Liver (tissue), 9 donors: ENCODE data around the gene NCAPD2. TPM values are rescaled to one million over a fixed set of nuclear protein-coding genes. Genes with fewer than 3 reads are reported as not detected.

Experiments
- DNase-seq: peaks from one replicate; pipeline ENCODE4 v3.0.0-alpha.2; 2017; ENCODE audit warnings: low spot score
- H3K27ac ChIP-seq, 2 donors: one replicate each; pipeline ENCODE4 v1.7.0; 2013; ENCODE audit warnings: inconsistent platforms in 2 of 2, low read length in 2 of 2, control low read depth in 1 of 2, low read depth in 1 of 2, mild to moderate bottlenecking in 1 of 2
- H3K27me3 ChIP-seq, 4 donors: one replicate each; pipeline versions ENCODE4 v1.6.1 to v1.7.0; 2013; ENCODE audit warnings: low read length in 3 of 4, inconsistent platforms in 1 of 4, mild to moderate bottlenecking in 1 of 4, moderate library complexity in 1 of 4; ENCODE audit not compliant: control insufficient read depth in 4 of 4, insufficient read depth in 4 of 4
- H3K36me3 ChIP-seq, 4 donors: one replicate each; pipeline versions ENCODE4 v1.6.1 to v1.7.0; 2013; ENCODE audit warnings: low read length in 3 of 4, mild to moderate bottlenecking in 3 of 4, low read depth in 1 of 4, moderate library complexity in 1 of 4; ENCODE audit not compliant: control insufficient read depth in 4 of 4, insufficient read depth in 3 of 4
- H3K4me1 ChIP-seq, 4 donors: one replicate each; pipeline versions ENCODE4 v1.6.1 to v1.7.0; 2013; ENCODE audit warnings: low read length in 3 of 4, mild to moderate bottlenecking in 3 of 4, moderate library complexity in 1 of 4; ENCODE audit not compliant: control insufficient read depth in 4 of 4, insufficient read depth in 4 of 4
- H3K4me3 ChIP-seq, 3 donors: one replicate each; pipeline versions ENCODE4 v1.6.1 to v1.7.0; 2013; ENCODE audit warnings: low read length in 3 of 3, control low read depth in 1 of 3, low read depth in 1 of 3, mild to moderate bottlenecking in 1 of 3
- H3K9ac ChIP-seq, 2 donors: one replicate each; pipeline ENCODE4 v1.7.0; 2013; ENCODE audit warnings: low read length in 2 of 2, mild to moderate bottlenecking in 2 of 2, moderate library complexity in 2 of 2, control low read depth in 1 of 2, low read depth in 1 of 2
- H3K9me3 ChIP-seq, 4 donors: one replicate each; pipeline versions ENCODE4 v1.6.1 to v1.7.0; 2013; ENCODE audit warnings: low read length in 3 of 4; ENCODE audit not compliant: control insufficient read depth in 4 of 4
- ATF3 ChIP-seq: IDR thresholded peaks from 2 replicates; pipeline ENCODE4 v1.6.1; 2016; ENCODE audit warnings: antibody characterized with exemption
- CTCF ChIP-seq: fragments of 150-350 bp; IDR thresholded peaks from 2 replicates; pipeline ENCODE4 v1.5.1; 2017; ENCODE audit warnings: improper control_type of control experiment, low read depth, low read length; ENCODE audit not compliant: missing input control
- EGR1 ChIP-seq, 2 donors: IDR thresholded peaks; 2 replicates each; pipeline ENCODE4 v1.6.1; 2016 to 2018; ENCODE audit warnings: antibody characterized with exemption in 2 of 2, low read depth in 2 of 2
- FOXA1 ChIP-seq: IDR thresholded peaks from 2 replicates; pipeline ENCODE4 v1.6.1; 2016; ENCODE audit warnings: antibody characterized with exemption
- FOXA2 ChIP-seq: IDR thresholded peaks from 2 replicates; pipeline ENCODE4 v1.6.1; 2016; ENCODE audit warnings: antibody characterized with exemption
- HNF4A ChIP-seq, 2 donors: conservative IDR thresholded peaks; 2 replicates each; pipeline ENCODE4 v1.6.1; 2016; ENCODE audit warnings: antibody characterized with exemption in 2 of 2, mild to moderate bottlenecking in 2 of 2
- HNF4G ChIP-seq: IDR thresholded peaks from 2 replicates; pipeline ENCODE4 v1.6.1; 2016; ENCODE audit warnings: antibody characterized with exemption
- MAX ChIP-seq: IDR thresholded peaks from 2 replicates; pipeline ENCODE4 v1.6.1; 2016; ENCODE audit warnings: antibody characterized with exemption
- NR2F2 ChIP-seq: IDR thresholded peaks from 2 replicates; pipeline ENCODE4 v1.6.1; 2016; ENCODE audit warnings: antibody characterized with exemption
- RAD21 ChIP-seq, 2 donors: IDR thresholded peaks; 2 replicates each; pipeline ENCODE4 v1.6.1; 2016; ENCODE audit warnings: antibody characterized with exemption in 2 of 2, mild to moderate bottlenecking in 2 of 2
- RXRA ChIP-seq, 2 donors: IDR thresholded peaks; 2 replicates each; pipeline ENCODE4 v1.6.1; 2017 to 2018; ENCODE audit warnings: antibody characterized with exemption in 2 of 2, mild to moderate bottlenecking in 1 of 2
- SP1 ChIP-seq: IDR thresholded peaks from 2 replicates; pipeline ENCODE4 v1.6.1; 2018; ENCODE audit warnings: antibody characterized with exemption, mild to moderate bottlenecking
- TAF1 ChIP-seq: conservative IDR thresholded peaks from 2 replicates; pipeline ENCODE4 v1.6.1; 2016; ENCODE audit warnings: antibody characterized with exemption, mild to moderate bottlenecking
- YY1 ChIP-seq: IDR thresholded peaks from 2 replicates; pipeline ENCODE4 v1.6.1; 2016; ENCODE audit warnings: antibody characterized with exemption, mild to moderate bottlenecking
- ZBTB33 ChIP-seq: IDR thresholded peaks from 2 replicates; pipeline ENCODE4 v1.6.1; 2016; ENCODE audit warnings: antibody characterized with exemption
- WGBS: extraction: QIAGEN DNeasy Blood & Tissue Kit; methylation state at CpG from one replicate; pipeline ENCODE4 v1.1.7; 2013; 5-methylcytosine and 5-hydroxymethylcytosine counted together
- polyA plus RNA-seq, 2 donors: library from polyadenylated mRNA; stranded (reverse) in 1 of 2; unstranded in 1 of 2; fragments of 200-250 nt in 1 of 2; fragments of >200 nt in 1 of 2; fragmentation: Nextera tagmentation in 1 of 2; extraction: Ambion mirVana in 1 of 2; gene quantifications; one replicate each; pipeline versions ENCODE4 v1.2.1 to v1.2.3, GENCODE V29; 2013 to 2015
- total RNA-seq, 2 donors: library from RNA; depleted of rRNA; stranded (reverse); fragments of >200 nt; gene quantifications; one replicate each; pipeline ENCODE4 v1.2.3, GENCODE V29; 2014
- donor health status: healthy.
- donor health status: healthy.
- donor health status: healthy.
- donor health status: healthy.
- donor health status: healthy.

NCAPD2 gene
- total and polyA plus RNA-seq, 4 donors = 2.0 to 55.1 (median 7.4) TPM

- Histone ChIP-seq H3K4me3 (no peak overlapping the region), H3K9ac (no peak overlapping the region), H3K4me1 (peaks cover 0 to 4% (median 1%) of the 10 kb centered on the region in 4 donors), H3K9me3 (no peaks in the 10 kb centered on the region), H3K27me3 (no peaks in the 10 kb centered on the region), H3K36me3 (peaks cover 27 to 79% (median 69%) of the 10 kb centered on the region in 4 donors), H3K27ac (no peak overlapping the region)
- 96% methylated on average over 19 of the region's 19 CpGs for WGBS
- DNase-seq = no peak
- TF ChIP-seq CTCF = no peak
Measured at GRCh38 chr12:6526766-6527525, 33.0 kb downstream of the NCAPD2 start.

- 96% methylated on average over 4 of the region's 4 CpGs for whole genome bisulfite sequencing
- DNase-seq = no peak
- H3K9ac ChIP-seq = no peak overlapping the region
Measured at GRCh38 chr12:6527711-6528110, 33.8 kb downstream of the NCAPD2 start.

GRCh38 chr12:6528539-6529235, 34.8 kb downstream of the NCAPD2 start:
- DNase-seq = no peak
- Histone ChIP-seq H3K4me1 (peaks cover 3 to 20% (median 14%) of the 10 kb centered on the region in 4 donors), H3K9me3 (no peaks in the 10 kb centered on the region), H3K4me3 (no peak overlapping the region), H3K36me3 (peaks cover 22 to 65% (median 57%) of the 10 kb centered on the region in 4 donors), H3K27ac (no peak overlapping the region), H3K9ac (no peak overlapping the region), H3K27me3 (no peaks in the 10 kb centered on the region)
- 90% methylated on average over 17 of the region's 17 CpGs for WGBS
- TF ChIP-seq CTCF = no peak
- no peak for TF ChIP-seq FOXA2
- no peak for TF ChIP-seq ZBTB33
- no peak for TF ChIP-seq ATF3
- TF ChIP-seq NR2F2 = no peak
- no peak for TF ChIP-seq RXRA (IDR thresholded peaks at IDR 0.05)
- no peak for TF ChIP-seq HNF4A (conservative IDR thresholded peaks at IDR 0.05)
- no peak for TF ChIP-seq RAD21 (IDR thresholded peaks at IDR 0.05)
- TF ChIP-seq FOXA1 = no peak
- TF ChIP-seq SP1 = no peak
- no peak for TF ChIP-seq TAF1

More at GRCh38 chr12:6527711-6528110, 33.8 kb downstream of the NCAPD2 start:
- TF ChIP-seq NR2F2 = no peak
- TF ChIP-seq HNF4A (conservative IDR thresholded peaks at IDR 0.05) = no peak
- TF ChIP-seq EGR1 (IDR thresholded peaks at IDR 0.05; ENCODE audit: low read depth in 2 of 2) = no peak
- no peak for TF ChIP-seq HNF4G
- no peak for TF ChIP-seq MAX
- TF ChIP-seq SP1 = no peak
- no peak for TF ChIP-seq YY1
- no peak for TF ChIP-seq RAD21 (IDR thresholded peaks at IDR 0.05)
- TF ChIP-seq RXRA (IDR thresholded peaks at IDR 0.05) = no peak
- TF ChIP-seq TAF1 = no peak
- no peak overlapping the region for H3K4me3 ChIP-seq
- no peaks in the 10 kb centered on the region for H3K9me3 ChIP-seq
- H3K4me1 ChIP-seq = peaks cover 3 to 11% (median 7%) of the 10 kb centered on the region in 4 donors
- H3K27me3 ChIP-seq = no peaks in the 10 kb centered on the region
- peaks cover 22 to 72% (median 63%) of the 10 kb centered on the region in 4 donors for H3K36me3 ChIP-seq
- no peak overlapping the region for H3K27ac ChIP-seq
